ENCODE results near the gene NPR3. TPM values are rescaled to one million over a fixed set of nuclear protein-coding genes. Genes with fewer than 3 reads are reported as not detected.

The NPR3 gene
- total and polyA plus RNA-seq, 2 of the 8 experiments (the other 6 are each of a cell fraction or from before 2014, with no cell fraction given), result not detected

- no peak for TF ChIP-seq EP300 (IDR thresholded peaks at IDR 0.05; ENCODE audit: borderline replicate concordance in 1 of 2, low read depth in 2 of 2, low read length in 2 of 2)
Measured at GRCh38 chr5:32786311-32786710, 75.2 kb downstream of the NPR3 start (continued).

All from H1 (cell line).